HL-60/S4 treated with phorbol 12-myristate 13-acetate at 8.2 ng/mL for 4 days and 3 days (cell line): ENCODE measurements around the gene CD58.

ENCODE experiments used
- in situ Hi-C: fragments of 300-500 bp; cut with MboI; formaldehyde crosslinking; loops from 2 replicates; pipeline ENCODE4 v1.15.0; 2022; ENCODE audit warnings: low sequenced_read_pairs

Gene CD58

DNA sequence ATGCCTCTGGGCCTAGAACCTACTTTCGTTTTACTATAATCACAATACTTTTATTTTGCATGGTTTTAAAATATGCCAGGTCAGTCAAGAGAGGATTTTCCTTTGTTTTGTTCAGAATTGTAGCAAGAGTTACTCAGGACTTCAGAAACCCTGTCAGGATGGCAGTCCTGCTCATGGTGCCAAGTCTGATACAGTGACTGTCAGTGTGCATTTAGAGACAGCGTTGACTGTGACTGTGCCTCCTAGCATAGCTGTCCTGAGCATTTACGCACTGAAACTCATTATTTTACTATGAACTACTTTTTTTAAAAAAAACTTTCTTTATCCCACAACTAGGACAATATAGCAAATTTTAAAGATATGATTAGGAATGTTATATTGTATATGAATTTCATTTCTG lies 23.2 kb upstream of the CD58 start:
- in situ Hi-C loops: loop anchor here (25.0 kb wide), 1 partner anchor 468 kb away; the partner anchor contains the start of gene TTF2

DNA sequence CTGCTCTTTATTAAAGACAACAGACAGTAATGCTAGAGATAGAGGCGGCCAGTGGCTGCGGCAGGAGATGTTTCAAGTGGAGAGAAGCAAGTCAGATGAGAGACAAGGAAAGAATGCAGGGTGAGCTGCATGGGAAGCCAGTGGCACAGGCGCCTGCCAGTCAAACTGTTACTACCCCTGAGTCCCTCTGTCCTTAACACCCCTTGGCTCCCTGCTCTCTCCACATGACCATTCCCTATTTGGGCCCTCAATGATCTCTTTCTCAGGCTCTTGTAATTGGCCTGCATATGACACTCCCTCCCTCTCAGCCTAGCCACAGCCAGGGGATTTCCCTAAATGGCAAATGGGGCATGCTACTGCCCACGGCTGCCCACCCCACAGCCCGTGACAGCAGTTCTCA lies 22.6 kb upstream of the CD58 start:
- in situ Hi-C loops: loop anchor here (25.0 kb wide), 1 partner anchor 469 kb away; the partner anchor contains the start of gene TTF2

- in situ Hi-C loops: loop anchor here (25.0 kb wide), 1 partner anchor 470 kb away; the partner anchor contains the start of gene TTF2
Observed at GRCh38 chr1:116591951-116592605, 21.3 kb upstream of the CD58 start.

DNA sequence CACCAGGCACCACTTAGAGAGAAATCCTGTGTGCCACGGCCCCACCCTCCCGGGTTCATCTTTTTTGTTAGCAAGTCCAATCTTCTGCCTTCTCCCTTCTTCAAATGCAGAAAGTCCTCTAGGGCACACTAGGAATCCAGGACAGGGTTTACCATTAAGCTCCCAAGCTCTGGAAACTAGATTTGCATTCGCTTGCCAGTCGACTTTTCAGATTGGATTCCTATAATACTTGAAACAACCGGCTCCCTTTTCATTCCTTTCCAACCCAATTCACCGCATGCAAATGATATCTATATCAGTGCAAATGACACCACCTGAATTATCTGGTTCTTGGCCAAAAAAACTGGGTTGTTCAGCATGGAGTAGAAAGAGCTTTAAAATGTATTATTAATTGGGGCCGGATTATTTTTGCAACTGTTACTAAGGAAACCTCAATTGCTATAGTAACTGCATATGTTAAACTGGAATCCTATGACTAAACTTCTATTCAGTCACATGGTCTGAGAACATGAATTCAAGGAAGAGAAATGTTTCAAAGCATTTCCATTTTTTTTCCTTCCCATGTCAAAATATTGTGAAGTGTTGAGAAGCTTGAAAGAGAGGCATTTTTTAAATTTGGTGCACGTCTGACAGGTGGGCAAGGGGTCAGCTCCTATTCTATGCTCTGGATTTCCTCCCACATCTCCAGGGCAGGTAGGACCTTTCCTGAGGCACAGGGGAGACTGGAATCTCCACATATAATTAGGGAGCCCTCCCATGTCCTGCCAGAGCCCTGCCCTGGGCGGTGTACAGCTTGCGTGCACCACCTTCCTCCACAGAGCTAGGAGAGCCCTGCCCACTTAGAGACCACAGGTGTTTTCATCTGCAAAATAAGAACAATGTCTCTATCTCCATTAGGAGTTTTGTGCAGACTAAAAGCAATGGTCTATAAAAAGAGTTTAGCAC lies 20.5 kb upstream of the CD58 start:
- in situ Hi-C loops: loop anchor here (25.0 kb wide), 1 partner anchor 471 kb away; the partner anchor contains the start of gene TTF2

DNA sequence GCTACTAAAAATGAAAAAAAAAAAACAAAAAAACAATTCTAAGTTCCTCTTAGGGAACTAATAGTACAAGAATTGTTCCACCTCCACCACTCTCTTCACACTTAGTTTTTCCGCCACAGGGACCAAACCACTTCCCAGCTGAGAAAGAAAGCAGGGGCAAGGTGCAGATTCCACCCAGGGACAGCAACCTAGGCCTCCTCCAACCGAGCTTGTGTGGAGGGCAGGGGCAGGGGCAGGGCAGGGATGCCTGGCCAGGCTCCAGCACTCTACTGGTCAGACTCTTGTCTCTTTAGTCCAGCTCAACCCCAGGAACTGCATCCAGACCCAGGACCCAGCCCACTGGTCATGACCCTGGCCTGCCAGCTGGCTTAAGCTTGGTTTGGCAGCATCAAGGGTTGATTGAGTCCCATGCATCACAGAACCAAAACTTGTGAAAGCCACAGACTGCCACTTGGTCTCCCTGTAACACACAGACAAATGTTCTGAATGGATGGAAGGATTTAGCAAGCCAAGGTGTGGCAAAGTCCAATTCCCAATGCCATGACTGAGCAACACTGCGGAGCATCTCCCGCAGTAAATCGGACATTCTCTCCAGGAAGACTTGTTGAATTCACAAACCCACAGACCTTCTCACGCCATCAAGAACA lies 19.7 kb upstream of the CD58 start:
- in situ Hi-C loops: loop anchor here (25.0 kb wide), 1 partner anchor 472 kb away; the partner anchor contains the start of gene TTF2

GRCh38 chr1:116589101-116589735 lies 18.4 kb upstream of the CD58 start:
- in situ Hi-C loops: loop anchor here (25.0 kb wide), 1 partner anchor 473 kb away; the partner anchor contains the start of gene TTF2

DNA sequence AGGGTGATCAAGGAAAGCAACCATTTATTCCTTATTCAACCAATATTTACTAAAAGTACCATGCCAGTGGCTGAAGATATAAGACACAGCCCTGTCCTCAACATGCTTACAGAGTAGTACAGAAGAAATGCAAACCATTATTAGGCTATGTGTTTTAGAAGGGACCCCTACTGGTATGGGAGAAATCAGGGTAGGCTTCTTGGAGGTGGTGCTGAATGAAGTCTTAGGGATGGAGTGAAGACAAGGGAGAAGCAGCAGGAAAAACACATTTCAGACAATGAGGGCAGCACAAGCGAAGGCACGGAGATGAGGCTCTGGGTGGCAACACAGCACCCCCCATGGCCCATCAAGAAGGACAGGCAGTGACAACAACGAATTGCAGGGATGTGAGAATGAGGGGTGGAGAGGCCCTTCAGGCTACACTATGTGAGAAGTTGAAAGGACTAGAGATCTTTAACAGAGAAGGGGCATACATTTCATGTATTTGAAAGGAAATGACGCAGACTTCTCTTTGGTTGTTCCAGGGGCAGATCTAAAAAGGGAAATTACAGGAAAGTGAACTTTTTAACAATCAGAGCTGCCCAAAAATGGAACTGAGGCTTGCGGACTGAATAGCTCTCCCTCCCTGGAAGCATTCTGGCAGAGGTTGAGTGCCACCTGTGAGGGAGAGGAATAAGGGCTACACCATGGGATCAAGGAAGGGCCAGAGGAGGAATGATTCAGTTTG lies 16.8 kb upstream of the CD58 start:
- in situ Hi-C loops: loop anchor here (25.0 kb wide), 1 partner anchor 475 kb away; the partner anchor contains the start of gene TTF2

GRCh38 chr1:116586741-116587143 lies 15.9 kb upstream of the CD58 start:
- in situ Hi-C loops: loop anchor here (25.0 kb wide), 1 partner anchor 476 kb away; the partner anchor contains the start of gene TTF2

DNA sequence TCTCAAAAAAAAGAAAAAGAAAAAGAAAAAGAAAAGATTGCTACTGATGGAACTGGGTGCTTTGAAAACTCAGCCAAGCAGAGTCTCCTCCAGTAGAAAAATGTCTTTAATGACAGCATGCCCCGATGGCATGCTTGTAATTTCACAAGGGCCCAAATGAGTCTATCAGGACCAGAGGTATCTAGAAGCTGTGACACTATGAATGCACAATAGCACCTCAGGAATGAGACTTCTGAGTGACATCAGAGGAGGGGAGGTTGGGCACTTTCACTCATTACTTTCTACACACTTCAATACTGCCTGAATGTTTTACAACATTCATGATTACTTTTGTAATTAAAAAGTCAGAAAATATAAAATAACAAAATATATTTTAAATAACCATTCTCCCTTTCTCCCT lies 15.1 kb upstream of the CD58 start:
- in situ Hi-C loops: loop anchor here (25.0 kb wide), 1 partner anchor 476 kb away; the partner anchor contains the start of gene TTF2

- in situ Hi-C loops: loop anchor here (25.0 kb wide), 1 partner anchor 481 kb away; the partner anchor contains the start of gene TTF2
Observed at GRCh38 chr1:116581323-116581885, 10.6 kb upstream of the CD58 start.

DNA sequence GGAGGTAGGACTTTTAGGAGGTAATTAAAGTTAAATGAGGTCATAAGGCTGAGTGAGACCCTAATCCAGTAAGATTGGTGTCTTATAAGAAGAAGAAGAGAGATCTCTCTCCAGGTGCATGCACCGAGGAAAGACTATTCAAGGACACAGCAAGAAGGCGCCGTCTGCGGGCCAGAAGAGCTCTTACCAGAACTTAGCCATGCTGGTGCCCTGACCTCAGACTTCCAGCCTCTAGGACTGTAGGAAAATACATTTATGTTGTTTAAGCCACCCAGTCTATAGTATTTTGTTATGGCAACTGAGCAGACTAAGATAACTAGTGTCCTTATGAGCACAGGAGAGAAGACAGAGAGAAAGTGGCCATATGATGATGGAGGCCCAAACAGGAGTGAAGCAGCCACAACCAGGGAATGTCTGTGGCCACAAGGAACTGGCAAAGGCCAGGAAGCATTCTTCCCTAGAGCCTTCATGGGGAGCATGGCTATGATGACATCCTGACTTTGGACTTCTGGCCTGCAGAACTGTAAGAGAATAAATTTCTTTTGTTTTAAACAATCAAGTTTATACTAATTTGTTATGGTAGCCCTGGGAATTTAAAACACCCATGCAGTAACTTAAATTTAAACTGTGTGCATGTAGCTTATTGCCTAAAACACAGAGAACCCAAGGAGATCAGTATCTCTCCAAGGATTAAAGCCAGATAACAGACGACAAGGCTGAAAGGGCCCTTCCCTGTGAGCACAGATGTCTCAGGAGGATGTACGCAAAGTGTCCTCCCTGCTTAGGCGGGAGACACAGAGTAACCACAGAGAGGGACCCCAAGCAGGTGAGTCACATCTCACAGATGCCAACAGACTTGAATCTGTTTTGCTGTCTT lies 9.9 kb upstream of the CD58 start:
- in situ Hi-C loops: loop anchor here (25.0 kb wide), 1 partner anchor 482 kb away; the partner anchor contains the start of gene TTF2

GRCh38 chr1:116579259-116579875 lies 8.5 kb upstream of the CD58 start:
- in situ Hi-C loops: loop anchor here (25.0 kb wide), 1 partner anchor 483 kb away; the partner anchor contains the start of gene TTF2

GRCh38 chr1:116578581-116578980 lies 7.8 kb upstream of the CD58 start:
- in situ Hi-C loops: loop anchor here (25.0 kb wide), 1 partner anchor 484 kb away; the partner anchor contains the start of gene TTF2

DNA sequence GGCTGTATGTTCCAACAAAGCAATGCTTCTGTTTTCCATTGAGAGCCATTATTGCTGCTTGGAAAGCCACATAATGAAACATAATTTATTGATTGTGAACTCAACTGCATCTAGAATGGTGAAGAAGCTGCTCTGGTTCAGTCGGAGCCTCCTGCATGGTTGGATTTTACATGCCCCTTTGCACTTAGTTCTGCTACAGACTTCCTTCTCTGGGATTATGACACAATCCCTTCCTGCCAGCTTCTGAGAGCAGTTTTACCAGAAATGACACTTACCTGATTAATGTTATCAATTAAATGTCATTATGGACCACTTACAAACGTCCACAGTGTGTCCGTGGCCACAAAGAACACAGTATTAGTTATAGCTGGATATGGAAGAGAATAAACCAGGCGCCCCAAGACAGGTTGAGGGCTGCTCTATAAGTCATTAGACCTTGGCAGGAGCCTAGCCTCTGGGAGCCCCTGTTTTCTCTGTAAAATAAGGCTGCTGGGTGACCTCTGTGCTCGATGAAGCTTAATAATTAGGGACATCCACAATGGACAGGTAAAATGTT lies 7.0 kb upstream of the CD58 start:
- in situ Hi-C loops: loop anchor here (25.0 kb wide), 1 partner anchor 484 kb away; the partner anchor contains the start of gene TTF2

DNA sequence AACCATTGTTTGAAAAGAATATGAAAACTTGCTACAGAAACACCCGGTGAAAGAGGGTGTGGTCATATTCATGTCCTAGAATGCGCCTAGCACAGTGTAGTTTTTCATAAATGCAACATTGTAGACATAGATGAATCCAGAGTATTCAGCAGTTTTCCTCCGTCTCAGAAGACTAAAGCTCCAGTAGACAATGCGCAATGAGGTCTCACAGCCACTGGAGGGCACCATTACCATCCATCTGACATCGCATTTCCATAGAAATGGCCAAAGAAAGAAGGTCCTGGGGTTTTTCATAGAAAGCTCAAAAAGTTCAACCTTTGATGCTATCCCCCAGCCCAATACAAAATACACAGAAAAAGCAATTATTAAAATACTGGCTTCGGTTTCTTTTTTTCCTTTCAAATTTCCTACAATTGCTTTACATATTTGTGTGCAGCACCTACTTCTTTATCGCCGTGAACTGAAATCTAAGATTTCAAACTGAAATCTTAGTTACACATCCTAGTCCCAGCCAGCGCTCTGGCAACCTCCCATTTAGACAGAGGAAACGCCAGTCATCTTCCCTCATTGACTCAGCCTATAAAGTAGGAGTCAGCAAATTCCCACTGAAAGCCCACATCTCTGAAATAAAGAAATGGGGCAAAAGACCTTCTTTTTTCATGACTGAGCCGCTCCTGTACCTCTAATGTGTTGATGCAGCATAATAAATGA lies 3.9 kb upstream of the CD58 start:
- in situ Hi-C loops: loop anchor here (25.0 kb wide), 1 partner anchor 488 kb away; the partner anchor contains the start of gene TTF2

DNA sequence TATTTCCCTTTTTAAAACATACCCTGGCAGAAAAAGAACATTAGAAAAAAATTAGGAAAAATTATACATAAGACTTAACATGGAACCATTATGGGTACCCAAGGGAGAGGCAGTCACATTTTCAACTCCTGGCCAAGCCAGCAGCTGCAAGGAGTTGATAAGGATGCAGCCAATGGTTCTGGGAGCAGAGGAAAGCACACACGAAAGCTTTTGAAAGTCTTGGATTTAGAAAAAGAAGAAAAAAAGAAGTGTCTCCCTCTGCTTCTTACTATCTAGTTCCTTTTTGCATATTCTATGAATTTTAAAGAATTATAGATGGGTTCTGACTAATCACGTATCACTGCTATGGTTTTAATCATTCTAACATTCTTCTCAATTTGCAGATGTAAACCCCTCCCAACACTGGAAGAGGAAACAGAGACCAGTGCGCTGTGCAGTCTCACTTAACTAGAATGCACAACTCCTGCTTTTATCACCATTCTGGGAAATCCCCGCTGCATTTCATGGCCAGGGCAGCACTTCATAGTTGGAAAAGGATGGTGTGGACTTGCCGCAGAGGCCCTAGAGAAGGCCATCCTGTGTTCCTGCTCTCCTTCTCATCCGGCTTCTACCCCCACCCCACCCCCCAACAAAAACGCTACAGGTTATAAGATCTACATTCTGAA lies 2.7 kb upstream of the CD58 start:
- in situ Hi-C loops: no loop called here
